ENCODE measurements around the gene MTHFR.

Gene MTHFR

DNA sequence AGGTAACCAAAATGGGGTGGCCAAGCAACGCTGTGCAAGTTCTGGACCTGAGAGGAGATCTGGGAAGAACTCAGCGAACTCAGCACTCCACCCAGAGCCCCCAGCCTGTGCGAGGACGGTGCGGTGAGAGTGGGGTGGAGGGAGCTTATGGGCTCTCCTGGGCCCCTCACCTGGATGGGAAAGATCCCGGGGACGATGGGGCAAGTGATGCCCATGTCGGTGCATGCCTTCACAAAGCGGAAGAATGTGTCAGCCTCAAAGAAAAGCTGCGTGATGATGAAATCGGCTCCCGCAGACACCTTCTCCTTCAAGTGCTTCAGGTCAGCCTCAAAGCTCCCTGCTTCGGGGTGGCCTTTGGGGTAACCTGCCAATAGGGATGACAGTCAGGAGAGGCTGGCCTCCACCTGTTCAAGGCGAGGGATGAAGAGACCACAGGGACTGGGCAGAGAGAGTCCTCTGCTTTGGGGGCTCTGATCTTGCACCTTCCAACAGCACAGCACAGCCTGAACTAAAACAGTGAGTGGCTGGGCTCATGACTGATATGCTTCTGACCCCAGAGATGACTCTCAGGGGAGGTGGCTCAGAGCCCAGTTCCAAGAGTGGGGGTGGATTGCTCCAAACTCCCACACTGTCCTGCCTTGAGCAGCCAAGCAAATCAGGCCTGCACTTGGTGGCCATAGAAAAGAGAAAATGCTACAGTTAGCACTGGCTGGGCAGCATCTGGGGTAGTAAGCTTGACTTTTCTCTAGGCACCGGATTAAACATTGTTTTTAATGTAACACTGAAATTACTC, 9.5 kb downstream of the MTHFR start:
- DNase-seq = peak; percentile 43 to 74 (median 66)

DNA sequence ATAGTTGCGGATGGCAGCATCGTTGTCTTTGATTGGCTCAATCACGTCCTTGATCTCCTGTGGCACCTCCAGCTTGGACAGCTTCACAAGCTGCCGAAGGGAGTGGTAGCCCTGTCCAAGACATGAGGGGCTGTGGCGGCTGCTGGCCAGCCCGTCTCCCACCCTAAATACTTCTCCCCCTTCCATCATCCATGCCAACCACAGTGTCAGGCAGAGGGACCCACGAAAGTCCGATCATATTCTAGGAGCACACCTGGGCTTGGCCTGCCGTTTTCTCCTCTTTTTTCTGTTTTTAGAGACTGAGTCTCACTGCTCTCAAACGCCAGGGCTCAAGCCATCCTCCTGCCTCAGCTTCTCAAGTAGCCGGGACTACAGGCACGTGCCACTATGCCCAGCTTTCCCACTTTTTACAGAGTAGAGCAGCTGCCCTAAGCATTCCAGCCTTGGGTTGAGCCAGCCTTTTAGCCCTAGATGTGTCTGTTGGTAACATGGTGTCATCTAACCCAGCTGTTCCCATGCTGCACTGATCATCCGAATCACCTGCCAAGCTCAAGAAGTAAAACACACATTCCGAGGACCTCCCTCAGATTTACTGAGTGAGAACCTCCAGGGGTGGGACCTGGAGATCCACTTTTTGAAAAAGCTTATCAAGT, 10.4 kb downstream of the MTHFR start:
- DNase-seq = no peak

DNA sequence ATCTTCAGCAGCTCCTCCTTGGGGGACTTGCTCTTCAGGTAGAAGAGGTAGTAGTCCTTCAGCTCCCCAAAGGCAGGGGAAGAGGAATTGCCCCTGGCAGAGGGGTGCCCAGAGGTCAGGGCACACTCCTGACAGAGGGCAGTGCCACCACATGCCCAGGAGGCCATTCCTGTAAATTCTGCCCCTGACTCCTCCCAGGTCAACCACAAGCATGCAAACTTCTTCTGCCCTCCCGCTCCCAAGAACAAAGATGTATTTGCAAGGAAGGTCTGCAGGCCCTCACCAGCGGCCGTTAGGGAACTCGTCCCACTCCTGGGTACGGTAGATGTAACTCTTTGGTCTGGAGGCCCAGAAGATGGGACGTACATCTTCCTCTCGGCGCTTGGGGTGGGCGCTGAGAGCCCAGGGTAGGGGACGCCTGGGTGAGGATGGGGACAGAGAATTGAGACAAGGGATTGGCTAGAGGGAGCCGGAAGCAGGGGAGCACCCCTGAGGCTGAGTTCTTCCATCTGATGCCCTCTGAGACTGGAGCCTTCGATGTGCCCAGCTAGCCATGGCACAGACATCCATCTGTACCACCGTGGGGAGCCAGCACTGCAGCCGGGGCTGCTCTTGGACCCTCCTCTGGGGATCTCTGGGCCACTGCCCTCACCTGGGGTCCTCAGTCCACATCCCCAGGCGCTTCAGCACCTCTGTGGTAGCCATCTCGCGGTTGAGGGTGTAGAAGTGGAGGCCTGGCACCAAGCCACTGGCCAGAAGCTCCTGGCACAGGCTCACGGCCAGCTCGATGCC, 11.1 kb downstream of the MTHFR start:
- no peak for DNase-seq

DNA sequence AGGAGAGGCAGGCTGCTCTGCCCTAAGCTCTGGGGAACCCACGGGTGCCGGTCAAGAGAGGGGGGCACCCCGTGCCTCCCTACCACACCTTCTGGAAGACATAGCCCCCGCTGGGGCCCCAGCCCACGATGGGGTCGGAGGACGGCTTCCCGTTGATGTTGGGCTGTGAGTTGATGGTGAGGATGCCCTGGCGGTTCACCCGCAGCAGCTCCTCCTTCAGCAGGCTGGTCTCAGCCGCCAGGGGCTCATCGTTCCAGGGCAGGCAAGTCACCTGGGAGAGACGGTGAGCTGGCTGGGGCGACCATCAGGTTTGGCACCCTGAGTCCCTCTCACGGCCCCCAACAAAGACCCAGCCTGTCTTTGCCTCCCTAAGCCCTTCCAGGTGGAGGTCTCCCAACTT, 11.9 kb downstream of the MTHFR start:
- DNase-seq = no peak

DNA sequence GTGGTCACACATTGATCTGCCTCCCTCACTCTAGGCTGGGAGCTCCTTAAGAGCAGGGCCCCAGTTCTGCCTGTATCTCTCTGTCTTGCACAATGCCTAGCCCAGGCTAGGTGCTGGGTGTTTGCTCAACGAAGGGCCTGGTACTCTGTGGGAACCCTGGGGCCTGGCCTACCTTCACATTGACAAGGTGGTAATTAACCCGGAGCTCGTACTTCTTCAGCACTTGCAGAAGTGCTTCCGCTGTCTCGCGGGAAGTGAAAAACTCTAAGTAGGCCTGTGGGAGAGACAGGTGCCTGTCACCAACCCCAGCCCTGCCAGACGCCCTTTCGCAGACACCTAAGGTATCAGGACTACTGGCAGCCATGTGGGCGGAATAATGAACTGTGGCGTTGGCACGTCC, 13.7 kb downstream of the MTHFR start:
- DNase-seq = no peak

DNA sequence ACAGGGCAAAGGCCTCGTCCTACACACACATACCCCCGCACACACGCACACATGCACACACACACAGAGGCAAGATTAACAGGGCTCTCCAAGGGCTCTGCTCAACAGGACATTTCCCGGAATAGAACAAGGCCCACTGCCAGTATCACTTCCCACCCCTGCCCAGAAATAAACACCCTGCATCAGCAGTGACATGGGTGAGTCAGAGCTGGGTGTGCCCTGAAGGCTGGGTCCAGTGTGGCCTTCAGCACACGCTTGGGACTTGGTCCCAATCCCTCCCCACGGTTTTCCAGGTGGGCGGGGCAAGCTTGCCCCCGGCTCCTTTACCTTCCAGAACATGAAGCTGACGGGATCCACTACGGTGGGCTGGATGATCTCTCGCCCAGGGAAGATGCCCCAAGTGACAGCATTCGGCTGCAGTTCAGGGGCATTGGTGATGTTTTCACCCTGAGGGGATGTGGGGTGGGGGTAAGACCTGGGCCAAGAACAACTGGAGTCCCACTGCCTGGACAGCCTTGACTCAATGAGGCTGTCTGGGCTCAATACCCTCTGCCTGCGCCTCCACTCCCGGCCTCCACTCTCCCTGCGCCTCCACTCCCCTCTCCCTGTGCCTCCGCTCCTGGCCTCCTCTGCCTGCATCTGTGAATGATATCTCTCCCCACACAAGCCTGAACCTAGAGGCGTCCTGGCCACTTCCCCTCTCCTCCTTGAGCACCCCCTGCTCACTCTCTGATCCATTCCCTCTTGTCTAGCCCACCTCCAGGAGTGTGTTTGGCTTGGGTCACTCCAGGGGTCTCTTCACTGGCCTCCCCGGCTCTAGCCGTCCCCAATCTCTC, 14.7 kb downstream of the MTHFR start:
- DNase-seq = peak; percentile 85 to 91 (median 86)

DNA sequence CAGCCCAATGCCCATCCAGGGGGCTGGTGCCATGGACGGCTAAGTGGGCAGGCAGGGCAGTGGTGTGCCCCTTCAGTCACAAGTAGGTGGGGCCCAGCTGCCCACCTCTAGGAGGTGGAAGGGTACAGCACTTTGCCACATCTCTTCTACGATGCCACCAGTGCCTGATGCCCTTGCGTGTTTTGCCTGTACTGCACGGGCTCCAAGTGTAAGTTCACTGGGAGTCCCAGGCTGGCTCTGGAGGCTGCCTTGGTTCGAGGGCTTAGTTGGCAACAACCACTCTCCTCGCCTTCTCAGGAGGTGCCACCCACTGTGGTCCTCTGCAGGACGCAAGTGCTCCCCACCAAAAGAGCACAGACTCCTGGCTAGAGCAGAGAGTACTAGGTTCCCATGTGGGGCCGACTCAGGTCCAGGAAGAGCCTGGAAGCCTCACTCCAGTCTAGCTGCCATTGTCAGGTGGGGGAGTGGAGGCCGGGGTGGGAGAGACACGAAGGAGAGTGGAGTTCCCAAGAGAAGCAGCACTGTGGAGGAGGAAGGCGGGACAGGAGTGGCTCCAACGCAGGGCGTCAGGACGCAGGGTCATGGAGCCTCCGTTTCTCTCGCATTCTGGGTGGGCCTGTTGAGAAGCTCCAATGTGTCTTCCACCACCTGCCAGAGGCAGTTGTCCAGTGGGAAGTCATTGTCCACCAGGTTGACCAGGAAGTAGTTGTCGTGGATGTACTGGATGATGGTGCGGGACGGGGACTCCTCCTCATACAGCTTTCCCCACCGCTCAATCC, 15.5 kb downstream of the MTHFR start:
- no peak for DNase-seq

DNA sequence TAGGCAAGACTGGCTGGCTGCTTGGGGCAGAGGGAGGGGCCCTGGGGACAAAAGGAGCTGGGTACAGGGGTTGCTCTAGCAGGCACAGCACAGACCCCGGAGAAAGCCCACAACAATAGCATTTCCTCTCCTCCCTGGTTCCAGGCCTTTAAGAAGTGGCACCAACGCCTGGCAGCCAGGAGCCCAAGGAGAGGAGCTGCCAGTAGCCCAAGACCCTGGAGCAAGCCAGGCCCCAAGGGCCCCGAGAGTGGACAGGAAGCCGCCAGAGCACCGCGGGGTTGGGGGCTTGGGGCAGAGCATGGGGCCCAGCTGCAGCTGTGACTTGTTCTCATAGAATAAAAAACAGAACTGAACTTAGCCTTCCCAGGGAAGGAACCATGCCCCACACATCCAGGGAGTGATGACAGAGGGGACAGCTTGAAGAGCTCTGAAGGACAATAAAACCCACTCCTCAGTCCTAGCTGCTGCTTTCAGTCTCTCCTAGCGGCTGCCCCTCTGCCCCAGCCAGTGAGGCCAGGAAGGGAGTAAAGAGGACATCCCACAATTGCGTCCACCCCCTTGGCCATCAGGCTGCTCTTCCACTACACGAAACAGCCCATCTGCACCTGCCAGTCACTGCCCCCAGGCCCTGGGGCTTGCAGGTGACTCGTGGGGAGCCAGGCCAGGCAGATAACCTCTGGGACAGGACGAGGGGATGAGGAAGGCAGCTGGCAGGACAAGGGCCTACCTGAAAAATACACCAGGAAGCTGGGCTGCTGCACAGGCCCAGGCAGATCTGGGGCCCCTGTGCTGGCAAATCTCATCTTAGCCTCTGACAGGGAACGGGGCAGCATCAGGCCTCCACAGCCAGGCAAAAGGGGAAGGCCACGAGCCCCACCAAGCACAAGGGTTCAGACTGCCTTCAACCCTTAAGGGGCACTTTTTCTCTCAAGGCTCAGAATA, 16.4 kb downstream of the MTHFR start:
- DNase-seq = no peak

DNA sequence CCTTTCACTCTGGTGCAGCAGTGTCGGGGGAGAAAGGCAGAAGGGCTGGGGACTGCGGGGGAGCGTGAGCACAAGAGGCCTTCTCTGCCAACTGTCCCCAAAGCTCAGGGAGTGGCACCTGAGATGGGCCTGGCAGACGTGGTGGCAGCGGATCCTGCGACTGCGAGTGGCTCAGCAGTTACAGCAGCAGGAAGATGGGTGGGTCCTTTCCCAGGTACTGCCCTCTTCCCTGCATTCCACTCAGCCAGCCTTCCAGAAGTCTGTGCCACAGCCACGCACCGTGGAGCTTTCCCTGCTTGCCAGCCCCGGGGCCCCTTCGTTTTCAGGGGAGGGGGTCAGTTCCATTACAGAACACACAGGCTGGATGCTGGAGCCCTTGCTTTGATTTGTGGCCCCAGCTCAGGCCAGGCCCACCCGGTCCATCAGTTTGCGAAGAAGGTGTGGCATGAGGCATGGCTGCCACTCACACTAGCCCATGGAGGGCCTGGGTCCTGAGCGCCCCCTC, 17.2 kb downstream of the MTHFR start:
- DNase-seq = no peak

DNA sequence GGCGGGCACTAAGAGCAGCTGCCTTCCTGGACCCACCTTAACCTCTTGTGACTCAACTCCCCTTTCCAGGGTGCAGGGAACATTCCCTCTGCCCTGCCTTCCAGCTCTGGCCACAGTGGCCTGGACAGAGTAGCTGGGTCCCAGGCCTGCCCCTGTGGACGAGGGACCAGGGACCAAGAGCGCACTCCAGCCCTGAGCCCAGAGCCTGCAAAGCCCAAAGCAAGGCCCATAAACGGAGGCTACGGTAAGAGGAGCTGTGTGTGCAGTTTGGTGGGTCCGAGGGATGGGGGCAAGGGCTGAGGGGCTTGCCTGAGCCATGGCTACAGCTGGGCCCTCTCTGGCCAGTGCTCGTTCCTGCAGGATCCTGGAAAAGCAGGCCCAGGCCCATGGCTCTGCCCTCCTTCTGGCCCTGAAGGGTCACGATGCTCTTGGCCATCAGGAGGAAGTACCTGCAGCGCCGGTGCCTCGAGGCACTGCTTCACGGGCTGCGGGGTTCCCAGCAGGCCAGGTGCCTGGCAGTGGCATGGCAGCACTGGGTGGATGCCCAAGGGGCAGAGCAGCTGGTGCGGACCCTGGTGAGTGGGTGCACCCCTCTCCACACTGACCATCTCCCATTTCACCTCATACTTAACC, 17.8 kb downstream of the MTHFR start:
- DNase-seq = no peak

DNA sequence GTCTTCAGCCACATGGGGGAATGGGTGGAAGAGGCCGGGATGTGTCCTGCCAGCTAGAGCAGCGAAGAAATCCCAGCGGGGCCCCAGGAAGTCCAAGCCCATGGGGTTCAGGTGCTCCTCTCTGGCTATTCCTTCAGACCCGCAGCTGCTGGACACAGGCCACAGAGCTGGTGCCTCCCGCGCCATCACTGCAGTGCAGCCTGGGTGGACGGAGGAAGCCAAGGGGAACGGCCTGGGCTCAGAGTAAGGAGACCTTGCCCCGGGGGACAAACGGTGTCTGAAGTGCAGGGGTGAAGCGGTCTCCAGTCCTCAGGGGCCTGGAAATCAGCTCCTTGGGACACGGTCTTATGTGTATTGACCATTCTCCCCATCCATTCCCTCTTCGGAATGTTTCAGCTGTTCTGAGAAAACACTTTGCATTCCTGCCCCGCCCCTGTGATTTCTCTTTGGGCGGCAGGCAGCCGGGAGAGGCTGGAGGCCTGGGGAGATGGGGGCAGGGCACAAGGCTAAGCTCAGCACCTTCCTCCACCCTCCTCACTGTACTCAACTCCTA, 18.4 kb downstream of the MTHFR start:
- no peak for DNase-seq

DNA sequence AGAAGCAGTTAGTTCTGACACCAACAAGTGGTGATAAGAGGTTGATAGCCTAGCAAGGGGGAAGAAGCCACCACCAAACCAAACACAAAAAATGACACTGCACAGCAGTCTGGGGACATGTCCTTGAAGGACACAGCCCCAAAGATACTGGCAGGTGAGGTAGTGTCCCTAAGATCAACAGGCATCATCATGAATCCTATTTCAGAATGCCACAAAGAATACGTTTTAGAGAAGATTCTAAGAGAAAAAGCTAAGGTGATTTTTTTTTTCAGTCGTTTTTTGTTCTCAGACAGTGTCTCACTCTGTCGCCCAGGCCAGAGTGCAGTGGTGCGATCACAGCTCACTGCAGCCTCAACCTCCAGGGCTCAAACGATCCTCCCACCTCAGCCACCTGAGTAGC, 19.6 kb downstream of the MTHFR start:
- no peak for DNase-seq

DNA sequence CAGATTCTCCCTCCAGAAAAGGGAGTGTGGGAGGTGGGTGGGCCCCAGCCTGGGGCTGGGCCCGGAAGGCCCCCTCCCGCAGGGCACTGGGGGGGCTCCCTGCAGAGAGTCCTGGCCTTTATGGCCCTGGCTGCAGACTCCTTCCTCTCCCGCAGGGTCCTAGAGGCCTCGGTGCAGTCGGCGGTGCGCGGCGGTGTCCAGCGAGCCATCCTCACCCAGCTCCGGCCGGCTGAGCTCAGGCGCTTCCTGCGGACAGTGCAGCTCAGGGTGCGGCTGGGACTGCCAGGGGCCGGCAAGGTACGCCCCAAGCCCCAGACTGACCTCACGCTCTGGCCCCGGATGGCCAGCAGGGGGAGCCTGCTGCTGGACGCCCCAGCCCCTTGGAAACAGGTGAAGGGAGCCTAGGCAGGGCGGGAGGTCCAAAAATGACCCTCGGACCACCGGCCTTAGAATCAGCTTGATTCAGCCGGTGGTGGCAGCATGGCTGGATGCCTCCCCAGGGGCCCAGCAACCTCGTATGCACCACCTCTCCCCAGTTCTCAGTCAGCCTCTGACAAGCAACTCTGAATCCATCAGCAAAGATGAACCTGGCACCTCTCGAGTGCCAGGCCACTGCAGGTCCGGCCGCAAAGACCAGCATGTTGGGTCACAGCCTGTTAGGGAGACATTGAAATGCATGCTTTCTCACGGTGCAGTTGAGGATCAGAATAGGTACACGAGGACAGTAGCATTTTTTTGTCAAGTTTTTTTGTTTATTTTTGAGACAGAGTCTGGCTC, 20.6 kb downstream of the MTHFR start:
- peak; percentile 56 to 82 (median 65) for DNase-seq

DNA sequence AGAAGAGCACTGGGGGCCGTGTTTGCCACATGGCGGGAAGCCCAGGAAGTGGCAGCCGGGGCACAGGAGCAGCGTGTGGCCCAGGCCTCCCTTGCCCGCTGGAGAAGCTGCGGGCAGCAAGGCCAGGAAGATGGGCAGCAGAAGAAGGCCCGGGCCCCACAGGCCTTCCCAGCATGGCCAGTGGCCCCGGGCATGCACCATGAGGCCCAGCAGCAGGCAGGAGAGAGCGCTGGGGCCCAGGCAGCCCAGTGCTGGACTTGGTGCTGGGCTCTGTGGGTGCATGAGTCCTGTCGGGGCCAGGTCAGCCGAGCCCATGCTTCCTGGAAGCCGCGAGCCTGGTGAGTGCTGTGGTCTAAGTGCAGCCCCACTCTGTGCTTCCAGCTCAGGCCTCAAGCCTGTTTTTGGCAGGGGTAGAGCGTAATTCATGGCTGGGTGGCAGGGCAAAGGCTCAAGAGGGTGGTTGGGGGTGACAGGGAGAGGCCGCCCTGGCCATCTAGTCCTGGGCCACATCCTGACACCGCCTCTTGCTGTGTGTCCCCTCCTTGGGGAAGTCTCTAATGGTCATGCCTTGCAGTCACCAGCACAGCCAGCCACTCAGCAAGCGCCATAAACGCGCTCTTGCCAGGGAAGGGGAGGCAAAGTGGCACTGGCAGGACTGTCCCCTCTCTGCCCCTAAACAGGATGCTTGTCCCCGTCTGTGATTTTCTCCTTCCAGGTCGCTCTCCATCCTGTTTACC, 21.3 kb downstream of the MTHFR start:
- no peak for DNase-seq

DNA sequence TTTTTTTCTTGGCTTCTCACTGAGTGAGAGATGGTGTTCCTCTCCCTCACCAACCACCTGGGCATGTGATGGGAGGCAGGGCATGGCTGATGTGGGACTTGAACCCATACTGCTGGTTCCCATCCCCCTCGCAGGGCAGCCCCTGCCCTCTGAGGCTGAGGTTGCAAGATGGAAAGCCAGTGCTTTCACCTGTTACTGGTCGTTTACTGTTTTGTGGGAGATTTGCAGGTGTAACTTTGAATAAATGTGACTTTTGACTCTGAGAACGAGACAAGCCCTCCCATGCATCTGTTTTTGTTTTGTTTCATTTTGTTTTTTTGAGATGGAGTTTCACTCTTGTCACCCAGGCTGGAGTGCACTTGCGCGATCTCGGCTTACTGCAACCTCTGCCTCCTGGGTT, 22.2 kb downstream of the MTHFR start:
- no peak for DNase-seq

DNA sequence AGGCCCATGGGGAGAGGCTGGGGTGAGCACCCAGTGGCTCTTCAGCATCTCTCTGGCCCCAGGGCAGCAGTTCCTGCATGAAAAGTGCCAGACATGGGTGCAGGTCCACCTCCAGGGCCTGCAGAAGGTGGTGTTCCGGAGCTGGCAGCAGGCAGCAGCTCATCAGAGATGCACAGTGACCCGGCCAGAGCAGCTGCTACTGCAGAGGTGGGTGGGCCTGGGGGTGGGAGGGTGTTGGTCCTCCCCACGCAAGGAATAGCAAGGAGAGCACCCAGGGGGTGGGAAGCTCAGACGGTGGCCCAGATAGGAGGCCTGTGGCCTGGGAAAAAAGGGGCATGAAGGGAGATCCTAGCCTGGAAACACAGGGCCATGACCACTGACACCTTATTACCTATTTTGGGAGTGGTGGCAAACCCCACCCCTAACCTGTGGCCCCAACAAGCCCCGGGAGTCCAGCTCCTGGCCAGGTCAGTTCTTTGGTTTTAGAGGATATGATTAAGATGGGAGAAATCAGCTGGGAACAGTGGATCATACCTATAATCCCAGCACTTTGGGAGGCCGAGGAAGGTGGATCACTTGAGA, 23.5 kb downstream of the MTHFR start:
- DNase-seq = no peak

DNA sequence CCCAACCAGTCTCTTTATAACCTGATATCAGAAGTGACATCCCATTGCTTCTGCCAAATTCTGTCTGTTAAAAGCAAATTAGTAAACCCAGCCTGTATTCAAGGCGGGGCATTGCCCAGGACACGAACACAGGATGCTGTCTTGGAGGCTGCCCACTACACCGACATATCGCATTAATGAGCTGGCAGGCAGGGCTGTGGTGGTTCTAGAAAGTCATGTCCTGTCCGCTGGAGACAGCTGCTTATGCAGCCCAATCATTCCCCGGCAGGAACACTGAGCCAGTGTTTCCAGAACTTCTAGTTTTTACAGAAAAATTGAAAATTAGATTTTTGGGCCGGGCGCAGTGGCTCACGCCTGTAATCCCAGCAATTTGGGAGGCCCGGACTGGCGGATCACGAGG, 24.5 kb downstream of the MTHFR start:
- no peak for DNase-seq

All from suppressor macrophage (primary cell).